NCI-H446 (cell line): ENCODE results near the gene WDR27.
"Not testable (repeated sequence)": the region's sequence is repeated elsewhere in the genome, so short reads cannot be mapped to it uniquely, and the experiment has no call there.

Experiments used
- DNase-seq, 2 experiments: peaks; one replicate each; lab custom pipeline; 2025; lab: John Stamatoyannopoulos, UW

Gene WDR27

DNA sequence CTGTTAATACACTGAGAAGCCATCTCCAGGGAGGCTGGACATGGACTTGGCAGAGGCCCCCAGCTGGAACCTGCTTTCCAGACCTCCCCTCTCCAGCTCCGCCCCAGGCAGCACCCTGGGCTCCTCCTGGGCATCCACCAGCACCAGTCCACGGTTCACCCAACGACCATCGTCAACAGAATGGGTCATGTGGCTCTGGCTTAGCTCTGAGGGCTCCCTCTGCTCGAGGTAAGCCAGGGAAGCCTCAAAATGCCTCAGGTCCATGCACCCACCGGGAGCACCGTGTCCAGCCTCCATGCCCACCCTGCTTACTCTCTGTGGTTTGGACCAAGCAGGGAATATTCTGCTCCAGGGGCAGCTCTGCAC, 40.5 kb downstream of the WDR27 start:
- DNase-seq: no peak

DNA sequence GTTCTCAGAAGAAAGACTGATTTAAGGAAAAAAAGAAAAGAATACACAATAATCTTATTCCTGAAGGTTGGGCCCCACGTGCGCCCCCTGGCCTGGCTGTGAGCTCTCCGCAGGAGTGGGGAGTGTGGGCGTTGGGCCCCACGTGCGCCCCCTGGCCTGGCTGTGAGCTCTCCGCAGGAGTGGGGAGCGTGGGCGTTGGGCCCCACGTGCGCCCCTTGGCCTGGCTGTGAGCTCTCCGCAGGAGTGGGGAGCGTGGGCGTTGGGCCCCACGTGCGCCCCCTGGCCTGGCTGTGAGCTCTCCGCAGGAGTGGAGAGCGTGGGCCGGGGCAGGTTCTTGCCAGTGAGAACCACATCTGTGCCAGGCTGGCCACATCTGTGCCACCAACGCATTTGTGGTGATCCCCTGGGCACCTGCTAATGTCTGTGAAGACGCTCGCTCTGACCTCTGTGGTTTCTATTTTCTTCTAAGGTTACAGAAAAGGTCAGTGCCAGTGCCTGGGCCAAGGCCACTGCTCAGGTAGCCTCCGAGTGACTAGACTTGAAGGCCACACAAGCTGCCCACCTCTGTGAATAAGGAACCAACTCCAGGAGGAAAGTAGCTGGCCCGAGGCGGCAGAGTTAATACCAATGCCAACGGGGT, 41.0 kb downstream of the WDR27 start:
- DNase-seq: no peak

DNA sequence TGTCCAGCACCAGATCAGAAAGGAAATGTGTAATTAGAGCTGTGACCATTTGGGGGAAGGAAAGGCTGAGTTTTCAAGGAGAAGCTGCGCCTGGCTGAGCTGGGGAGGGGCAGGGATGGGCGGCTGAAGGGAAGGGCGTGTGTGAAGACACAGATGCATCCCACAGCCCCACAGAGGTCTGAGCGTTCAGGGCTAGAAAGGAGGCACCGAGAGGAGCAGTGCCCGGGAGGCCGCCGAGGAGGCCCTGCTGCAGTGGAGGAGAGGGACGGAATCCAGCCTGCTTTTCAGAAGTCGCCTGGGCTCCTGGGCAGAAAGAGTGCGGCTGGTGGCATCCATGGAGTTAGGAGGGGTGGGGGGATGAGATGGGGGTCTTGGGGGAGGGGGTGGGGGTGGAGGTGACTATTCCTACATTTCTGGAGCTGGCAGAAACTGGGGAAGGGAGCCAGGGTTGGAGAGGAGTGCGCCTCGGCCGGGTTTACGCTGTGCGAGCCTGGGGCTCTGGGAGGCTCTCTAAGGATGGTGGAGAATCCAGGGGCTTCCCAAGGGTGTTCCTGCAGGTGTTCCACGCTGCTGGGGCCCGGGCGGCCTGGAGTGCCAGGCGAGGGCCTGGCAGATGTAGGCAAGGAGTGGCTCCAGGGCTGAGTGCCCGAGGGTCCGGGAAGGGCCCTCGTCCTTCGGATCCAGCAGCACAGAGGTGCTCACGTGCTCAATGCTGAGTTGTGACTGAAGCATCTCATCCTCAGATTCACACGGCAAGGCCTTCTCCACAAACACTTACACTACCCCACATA, 41.8 kb downstream of the WDR27 start:
- DNase-seq: no peak

DNA sequence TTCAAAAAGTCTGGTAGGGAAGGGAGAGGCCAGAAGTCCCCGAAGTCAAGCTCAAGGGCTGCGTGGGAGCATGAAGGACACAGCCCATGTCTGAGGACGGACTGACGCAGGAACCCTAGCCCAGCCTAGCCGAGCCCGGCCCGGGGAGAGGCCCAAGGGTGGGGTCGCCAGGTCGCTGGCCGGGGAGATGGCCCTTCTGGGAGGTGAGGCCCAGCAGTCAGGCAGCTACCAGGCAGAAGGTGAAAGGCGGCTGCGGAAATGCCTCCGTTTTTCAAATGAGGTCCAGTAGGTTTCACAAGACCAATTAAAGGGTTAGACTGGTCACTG, 44.6 kb downstream of the WDR27 start:
- no peak for DNase-seq

DNA sequence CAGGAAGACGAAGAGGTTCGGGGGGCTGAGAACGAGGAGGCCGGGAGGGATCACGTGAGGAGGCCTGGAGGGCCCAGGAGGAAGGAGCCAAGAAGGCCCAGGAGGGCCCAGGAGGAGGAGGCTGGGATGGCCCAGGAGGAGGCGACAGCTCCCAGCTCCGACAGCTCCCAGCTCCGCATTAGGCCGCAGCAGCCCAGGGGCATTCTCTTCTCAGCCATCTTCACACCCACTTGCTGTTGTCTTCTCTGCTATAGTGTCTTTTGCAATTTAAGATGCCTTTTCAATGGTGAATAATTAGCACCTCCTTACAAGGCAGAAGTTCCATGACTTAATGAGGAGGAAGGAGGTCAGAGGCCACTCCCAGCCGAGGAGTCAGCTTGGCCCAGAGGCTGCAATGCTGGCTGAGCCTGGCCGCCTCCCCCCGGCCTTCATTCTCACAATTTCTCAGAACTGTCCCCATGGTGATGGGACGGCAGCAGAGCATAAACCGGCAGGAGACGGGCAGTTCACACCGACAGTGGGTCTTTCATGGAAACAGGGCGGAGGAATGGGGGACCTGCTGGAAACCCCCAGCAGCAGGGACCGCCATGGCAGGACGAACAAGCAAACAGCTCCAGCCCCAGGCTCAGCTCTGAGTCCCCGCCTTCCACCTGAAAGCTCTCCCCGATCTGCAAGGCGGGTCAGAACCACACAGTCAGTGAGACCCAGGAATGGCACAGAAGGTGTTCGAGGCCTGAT, 45.1 kb downstream of the WDR27 start:
- DNase-seq: no peak

DNA sequence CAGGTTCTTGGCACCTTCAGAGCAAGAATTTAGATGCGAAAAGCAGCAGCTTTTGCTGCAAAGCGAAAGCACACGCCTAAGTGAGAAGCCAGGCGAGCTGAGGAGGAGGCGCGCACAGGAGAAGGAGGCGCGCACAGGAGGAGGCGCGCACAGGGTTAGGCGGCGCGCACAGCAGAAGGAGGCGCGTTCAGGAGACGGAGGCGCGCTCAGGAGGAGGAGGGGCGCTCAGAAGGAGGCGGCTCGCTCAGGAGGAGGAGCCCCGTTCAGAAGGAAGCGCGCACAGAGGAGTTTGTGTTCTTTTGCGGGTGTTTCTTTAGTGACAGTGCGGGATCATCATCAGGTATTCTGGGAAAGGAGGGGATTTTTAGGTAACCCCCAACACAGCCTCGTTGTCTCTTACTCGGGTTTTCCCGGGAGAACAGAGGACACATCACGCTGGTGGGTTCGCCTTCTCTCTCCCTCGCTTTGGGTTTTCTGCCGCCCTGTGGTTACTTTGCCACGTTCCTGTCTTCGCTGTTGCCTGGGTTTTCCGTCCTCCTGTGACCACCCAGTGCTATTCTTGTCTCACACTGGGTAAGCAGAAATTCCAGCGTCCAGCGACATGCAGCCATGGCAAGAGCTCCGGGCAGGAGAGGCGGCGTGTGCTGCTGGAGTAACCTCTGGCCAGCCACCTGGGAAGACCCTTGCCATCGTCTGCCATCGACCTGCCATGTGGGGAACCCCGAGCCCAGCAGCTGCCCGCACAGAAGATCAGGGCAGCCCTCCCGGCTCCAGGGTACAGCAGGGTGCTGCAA, 47.0 kb downstream of the WDR27 start:
- no peak for DNase-seq

DNA sequence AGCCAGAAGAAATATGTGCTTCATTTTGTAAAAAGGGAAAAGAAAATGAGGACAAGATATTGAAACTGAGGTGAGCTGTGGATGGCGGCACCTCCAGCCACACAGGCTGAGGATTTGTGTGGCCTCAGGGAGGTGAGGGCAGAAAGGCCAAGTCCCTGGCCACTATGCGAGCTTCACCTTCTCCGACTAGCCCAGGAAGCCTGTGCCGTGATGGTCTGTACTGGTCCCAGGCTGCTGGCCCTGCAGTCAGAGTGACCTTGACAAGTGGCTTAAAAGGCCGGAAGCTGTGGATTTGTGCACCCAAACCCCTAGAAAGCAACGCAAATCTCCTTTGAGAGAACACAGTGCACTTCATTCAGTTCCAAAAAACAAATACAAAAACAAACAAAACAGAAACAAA, 48.1 kb downstream of the WDR27 start:
- no peak for DNase-seq

DNA sequence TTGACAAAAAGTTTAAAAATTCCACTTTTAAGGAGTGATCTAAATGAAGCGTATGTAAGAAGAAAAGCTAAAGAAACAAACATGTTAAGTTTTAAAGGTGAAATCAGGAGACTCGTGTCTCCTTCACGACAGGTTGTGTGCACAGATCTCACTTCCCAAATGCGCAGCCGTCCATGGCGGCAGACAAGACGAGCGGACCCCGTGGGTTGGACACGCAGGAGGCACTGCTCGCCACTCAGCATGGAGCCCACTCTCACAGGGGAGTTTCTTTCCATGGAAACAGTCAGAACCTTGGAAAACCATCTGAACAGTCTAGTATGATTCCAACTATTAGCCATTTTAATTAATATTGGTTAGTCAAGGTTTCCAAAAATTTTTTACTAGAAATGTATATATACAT, 48.9 kb downstream of the WDR27 start:
- no peak for DNase-seq

DNA sequence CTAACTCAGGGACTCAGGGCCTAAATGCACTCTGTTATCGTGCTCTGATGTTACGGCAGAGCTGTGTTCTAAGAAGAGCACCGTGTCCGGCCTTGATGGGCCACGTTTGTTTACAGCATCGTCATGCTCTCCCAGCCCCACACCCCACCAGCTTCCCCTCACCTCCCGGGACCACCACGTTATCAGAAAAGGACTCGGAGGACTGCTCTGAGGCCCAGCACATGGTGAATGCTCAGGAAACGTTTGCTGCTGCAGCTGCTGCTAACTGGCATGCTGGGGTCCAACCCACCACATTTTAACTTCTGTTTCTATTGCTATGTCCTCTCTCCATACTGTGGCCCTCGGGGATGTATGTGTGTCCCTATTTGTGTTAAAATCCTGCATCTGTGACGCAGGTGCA, 50.3 kb downstream of the WDR27 start:
- no peak for DNase-seq

DNA sequence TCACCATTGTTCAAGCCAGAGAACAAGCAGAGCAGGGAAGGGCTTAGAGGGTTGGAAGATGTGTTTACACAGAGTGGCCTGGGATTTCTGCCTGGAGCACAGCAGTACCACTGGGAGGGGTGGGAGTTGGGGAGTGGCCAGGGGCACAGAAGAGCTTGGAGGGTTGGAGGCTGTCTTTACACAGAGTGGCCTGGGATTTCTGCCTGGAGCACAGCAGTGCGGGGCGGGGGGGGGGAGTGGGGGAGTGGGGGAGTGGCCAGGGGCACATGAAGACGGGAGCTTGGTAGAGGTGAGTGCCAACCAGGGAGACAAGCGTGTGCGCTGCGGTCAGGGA, 50.9 kb downstream of the WDR27 start:
- DNase-seq: no peak

DNA sequence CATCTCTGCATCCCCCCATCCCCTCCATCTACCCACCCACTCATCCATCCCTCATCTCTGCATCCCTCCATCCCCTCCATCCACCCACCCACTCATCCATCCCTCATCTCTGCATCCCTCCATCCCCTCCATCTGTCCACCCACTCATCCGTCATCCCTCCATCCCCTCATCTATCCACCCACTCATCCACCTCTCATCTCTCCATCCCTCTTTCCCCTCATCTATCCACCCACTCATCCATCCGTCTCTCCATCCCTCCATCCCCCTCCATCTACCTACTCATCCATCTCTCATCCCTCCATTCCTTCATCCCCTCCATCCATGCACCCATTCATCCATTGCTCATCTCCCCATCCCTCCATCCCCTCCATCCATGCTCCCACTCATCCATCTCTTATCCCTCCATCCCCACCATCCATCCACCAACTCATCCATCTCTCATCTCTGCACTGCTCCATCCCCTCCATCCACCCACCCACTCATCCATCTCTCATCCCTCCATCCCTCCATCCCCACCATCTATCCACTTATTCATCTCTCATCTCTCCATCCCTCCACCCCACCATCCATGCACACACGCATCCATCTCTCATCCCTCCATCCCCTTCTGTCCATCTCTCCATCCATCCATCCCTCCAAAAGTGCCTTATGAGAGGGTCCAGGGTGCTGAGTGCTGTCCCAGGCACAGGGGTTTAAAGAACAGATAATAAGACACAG, 51.4 kb downstream of the WDR27 start:
- DNase-seq: no peak

DNA sequence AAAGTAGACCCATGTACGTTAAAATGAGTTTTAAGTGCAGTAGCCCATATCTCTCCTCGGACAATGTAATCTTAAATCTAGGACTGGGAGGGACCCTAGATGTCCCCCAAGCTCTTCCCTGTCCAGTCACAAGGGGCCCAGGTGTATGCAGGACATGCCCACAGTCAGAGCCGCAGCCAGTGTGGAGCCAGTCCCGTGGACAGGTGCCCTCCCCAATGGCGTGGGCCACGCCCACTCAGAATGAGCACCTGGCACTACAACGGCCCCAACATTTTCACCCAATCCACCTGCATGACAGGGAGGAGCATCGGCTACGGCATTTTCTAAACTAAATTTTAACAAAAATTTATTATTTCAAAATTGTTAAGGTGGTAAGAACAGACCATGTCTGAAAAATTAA, 53.2 kb downstream of the WDR27 start:
- DNase-seq: no peak

DNA sequence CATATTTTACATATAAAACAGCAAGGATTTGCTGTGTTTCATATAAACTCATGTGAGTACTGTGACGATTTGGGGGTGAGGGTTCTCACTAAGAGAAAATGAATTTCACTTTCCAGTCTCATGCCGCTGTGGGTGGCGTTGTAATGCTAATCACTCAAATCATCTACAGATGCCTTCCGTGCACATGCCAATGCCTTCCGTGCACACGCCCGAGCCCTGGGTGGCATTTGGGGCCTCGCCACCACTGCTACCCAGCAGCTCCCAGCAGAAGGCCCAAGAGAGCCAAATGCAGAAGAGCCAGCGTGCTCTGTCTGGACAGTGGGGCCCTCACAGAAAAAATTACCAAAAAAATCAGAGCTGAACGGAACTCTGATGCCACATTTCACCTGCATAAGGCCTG, 53.7 kb downstream of the WDR27 start:
- DNase-seq: no peak

DNA sequence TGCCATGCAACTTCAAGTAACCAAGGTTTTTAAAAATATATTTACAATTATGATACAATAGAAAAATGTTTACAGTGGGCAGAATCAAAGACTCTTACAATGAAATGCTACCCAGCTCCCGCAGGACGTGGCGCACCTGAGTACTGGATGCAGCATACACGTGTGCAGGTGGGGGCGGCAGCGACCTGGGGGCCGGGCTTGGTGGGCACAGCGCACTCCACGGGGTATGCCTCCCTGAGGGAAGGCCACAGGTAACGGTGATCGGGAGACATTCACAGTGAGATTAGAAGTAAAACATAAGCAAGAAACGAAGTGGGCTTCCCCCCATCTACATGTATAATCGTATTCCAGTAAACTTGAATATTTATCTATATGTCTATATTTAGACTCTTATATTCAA, 54.2 kb downstream of the WDR27 start:
- no peak for DNase-seq

DNA sequence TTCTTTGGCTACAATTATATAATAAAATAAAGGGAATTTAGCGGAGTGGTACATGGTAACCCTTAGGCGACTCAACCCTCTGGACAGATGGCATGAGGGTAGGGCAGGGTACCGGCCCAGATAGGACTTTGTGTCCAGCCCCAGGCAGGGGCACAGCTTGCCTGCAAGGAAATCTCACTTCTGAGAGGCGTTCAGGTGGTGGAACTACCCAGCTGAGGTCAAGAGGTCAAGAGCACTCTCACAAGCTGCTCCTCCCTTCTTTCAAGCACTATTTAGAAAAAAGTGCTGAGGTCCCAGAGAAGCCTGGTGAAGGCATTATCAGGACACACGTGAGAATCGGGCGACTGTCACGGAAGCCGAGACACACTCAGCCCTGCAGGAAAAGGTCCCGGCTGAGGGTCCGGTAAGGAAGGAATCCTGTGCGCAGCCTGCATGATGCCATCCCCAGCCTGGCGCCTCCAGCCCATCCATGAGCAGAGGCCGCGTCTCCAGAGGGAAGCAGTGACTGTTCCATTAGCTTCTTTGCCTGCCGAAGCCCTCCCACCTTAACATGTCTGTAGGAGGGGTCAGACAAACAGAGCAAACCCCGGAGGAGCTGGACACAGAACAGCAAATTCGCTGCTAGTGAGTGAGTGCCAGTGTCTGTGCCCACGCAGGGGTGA, 54.8 kb downstream of the WDR27 start:
- no peak for DNase-seq

DNA sequence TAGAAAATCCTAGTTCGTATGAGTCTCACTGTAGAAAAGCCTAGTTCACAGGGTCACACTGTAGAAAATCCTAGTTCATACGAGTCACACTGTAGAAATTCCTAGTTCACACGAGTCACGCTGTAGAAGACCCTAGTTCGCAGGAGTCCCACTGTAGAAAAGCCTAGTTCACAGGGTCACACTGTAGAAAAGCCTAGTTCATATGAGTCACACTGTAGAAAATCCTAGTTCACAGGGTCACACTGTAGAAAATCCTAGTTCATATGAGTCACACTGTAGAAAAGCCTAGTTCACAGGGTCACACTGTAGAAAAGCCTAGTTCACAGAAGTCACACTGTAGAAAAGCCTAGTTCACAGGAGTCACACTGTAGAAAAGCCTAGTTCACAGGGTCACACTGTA, 56.4 kb downstream of the WDR27 start:
- DNase-seq: not testable (repeated sequence)

DNA sequence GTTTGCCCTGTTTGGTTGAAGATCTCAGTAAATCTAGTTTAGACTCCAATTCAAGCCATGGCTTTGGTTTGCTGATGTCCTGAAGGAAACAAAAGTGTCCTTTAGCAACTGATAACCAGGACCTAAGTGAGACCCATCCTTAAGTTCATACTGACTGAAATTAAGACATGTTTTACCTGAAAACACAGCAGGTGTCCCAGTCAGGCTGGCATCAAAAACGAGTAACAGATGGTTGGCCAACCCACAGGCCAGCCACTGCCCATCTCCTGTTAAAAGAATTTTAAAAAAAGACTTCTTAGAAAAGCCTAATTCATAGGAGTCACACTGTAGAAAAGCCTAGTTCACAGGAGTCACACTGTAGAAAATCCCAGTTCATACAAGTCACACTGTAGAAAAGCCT, 58.3 kb downstream of the WDR27 start:
- DNase-seq: no peak

DNA sequence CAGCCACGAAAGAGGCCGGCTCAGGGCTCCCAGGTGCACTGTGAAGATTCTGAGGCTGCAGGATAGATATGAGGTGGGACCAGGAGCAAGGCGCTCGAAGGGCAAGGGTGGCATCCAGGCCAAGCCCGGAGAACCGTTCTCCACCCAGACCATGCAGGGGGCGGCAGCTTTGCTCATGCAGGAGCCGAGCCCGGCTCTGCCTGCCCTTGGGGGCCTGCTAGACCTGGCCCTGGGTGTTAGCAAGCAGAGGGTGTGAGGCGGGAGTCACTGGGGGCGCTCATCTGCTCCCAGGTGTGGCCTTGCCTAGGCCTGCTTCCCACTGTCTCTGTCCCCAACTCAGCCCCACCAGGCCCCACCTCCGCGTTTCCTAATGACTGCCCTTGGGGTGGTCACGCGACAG, 59.4 kb downstream of the WDR27 start:
- DNase-seq: no peak

DNA sequence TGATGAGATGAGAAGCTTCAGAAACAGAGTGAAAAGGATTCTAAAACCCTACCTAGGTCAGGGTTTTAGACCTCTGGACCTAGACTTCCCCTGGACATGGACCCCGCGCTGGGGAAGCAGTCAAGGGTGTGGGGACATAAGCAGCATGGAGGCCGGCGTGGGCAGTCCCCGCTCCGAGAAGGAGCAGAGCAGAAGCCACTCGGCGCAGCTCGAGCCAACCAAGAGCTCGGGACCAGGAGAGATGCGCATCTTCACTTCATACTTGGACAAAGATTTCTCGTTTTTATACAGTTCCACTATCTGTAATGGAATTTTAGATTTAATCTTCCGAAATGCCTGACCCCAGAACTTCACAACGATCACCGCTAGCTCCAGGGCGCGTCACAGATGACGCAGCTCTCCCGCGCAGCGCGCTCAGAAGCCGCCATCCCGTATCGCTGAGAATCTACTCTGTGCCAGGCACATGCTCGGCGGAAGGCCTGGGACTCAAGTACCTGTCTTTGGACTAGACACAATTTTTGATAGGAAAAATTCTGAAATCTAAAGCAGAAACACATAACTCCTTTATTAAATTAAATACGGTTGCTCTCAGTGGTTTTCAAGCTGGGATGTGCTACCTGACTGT, 60.3 kb downstream of the WDR27 start:
- DNase-seq: no peak

DNA sequence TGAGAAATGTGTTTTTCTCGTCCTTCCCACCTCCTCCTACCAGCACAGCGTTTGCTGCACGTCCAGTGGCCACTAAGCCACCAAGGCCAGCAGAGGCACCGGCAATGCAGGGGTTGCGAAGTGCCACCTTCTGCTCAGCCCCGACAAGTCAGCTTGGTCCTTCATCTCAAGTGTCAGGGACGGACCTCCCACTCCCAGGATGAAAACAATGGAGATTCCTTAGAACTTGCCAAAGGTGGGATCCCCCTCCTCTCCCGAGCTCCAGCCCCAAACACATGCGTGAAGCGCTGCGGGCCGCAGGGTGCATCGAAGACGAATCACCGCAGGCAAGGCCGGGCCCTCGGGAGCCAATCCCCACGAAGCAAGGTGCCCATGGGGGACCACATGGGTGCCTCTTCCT, 60.8 kb downstream of the WDR27 start:
- no peak for DNase-seq

DNA sequence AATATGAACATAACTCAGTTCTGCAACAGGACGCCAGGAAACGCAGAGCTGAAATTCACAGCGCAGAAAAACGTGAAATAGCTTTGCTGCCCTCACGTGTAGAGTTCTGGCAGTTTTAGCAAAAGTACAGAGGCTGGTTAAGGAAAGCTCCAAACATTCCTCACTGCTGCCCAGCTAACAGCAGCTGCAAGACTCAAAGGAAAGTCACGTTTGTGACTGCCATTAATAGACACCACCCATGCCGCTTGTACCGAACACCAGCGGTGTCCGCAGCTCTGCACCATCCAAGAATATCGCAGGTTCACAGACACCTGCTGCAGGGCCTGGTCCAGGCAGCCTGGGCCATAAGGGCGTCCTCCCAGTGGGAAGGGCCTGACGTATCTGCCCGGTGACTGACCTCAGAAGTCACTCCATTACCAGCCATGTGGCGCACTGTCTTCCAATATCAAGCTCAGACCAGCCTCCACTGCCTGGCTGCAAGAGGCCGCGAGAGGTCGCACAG, 61.4 kb downstream of the WDR27 start:
- no peak for DNase-seq
